ENCODE results near the gene DMPK.
"Not testable (repeated sequence)": the region's sequence is repeated elsewhere in the genome, so short reads cannot be mapped to it uniquely, and the experiment has no call there.

Gene DMPK

GRCh38 chr19:45769821-45770191, 12.5 kb downstream of the DMPK start:
- no peak for DNase-seq (ENCODE audit: low read depth, low spot score)

- peak; percentile 86 for DNase-seq (ENCODE audit: low read depth, low spot score)
Measured at GRCh38 chr19:45768984-45769782, 13.1 kb downstream of the DMPK start, which contains the start of gene SIX5. Gene SIX5 (minus strand): TSS chr19:45769252. CDS start chr19:45768844, 408 bp downstream.

GRCh38 chr19:45768655-45768983, 13.7 kb downstream of the DMPK start:
- no peak for DNase-seq (ENCODE audit: low read depth, low spot score)

GRCh38 chr19:45767881-45768654, 14.2 kb downstream of the DMPK start:
- DNase-seq (ENCODE audit: low read depth, low spot score): no peak

GRCh38 chr19:45767410-45767880, 14.8 kb downstream of the DMPK start:
- DNase-seq (ENCODE audit: low read depth, low spot score): no peak

GRCh38 chr19:45766869-45767346, 15.4 kb downstream of the DMPK start:
- DNase-seq (ENCODE audit: low read depth, low spot score): no peak

- no peak for DNase-seq (ENCODE audit: low read depth, low spot score)
Measured at GRCh38 chr19:45766296-45766868, 15.9 kb downstream of the DMPK start.

- no peak for DNase-seq (ENCODE audit: low read depth, low spot score)
Measured at GRCh38 chr19:45765702-45766295, 16.5 kb downstream of the DMPK start.

- DNase-seq (ENCODE audit: low read depth, low spot score): no peak
Measured at GRCh38 chr19:45764945-45765701, 17.2 kb downstream of the DMPK start.

GRCh38 chr19:45764475-45764874, 17.8 kb downstream of the DMPK start:
- no peak for DNase-seq (ENCODE audit: low read depth, low spot score)

- DNase-seq (ENCODE audit: low read depth, low spot score): no peak
Measured at GRCh38 chr19:45763691-45764294, 18.5 kb downstream of the DMPK start.

- DNase-seq (ENCODE audit: low read depth, low spot score): no peak
Measured at GRCh38 chr19:45762870-45763631, 19.2 kb downstream of the DMPK start.

- no peak for DNase-seq (ENCODE audit: low read depth, low spot score)
Measured at GRCh38 chr19:45761714-45762113, 20.6 kb downstream of the DMPK start.

GRCh38 chr19:45758921-45759320, 23.4 kb downstream of the DMPK start:
- no peak for DNase-seq (ENCODE audit: low read depth, low spot score)

GRCh38 chr19:45757695-45758094, 24.6 kb downstream of the DMPK start:
- DNase-seq (ENCODE audit: low read depth, low spot score): no peak

- no peak for DNase-seq (ENCODE audit: low read depth, low spot score)
Measured at GRCh38 chr19:45754323-45754722, 28.0 kb downstream of the DMPK start.

- no peak for DNase-seq (ENCODE audit: low read depth, low spot score)
Measured at GRCh38 chr19:45753548-45753947, 28.7 kb downstream of the DMPK start.

- DNase-seq (ENCODE audit: low read depth, low spot score): no peak
Measured at GRCh38 chr19:45752639-45753038, 29.7 kb downstream of the DMPK start.

- not testable (repeated sequence) for DNase-seq (ENCODE audit: low read depth, low spot score)
Measured at GRCh38 chr19:45751483-45751882, 30.8 kb downstream of the DMPK start.

GRCh38 chr19:45747513-45747912, 34.8 kb downstream of the DMPK start:
- no peak for DNase-seq (ENCODE audit: low read depth, low spot score)

All from activated naive CD8-positive, alpha-beta T cell treated with anti-CD3 and anti-CD28 coated beads, Interleukin-2, amount 50 U/mL, for 16 hours (primary cell).